Renal cortical epithelial cell (primary cell): ENCODE measurements around the gene LPXN. TPM values are rescaled to one million over a fixed set of nuclear protein-coding genes. Genes with fewer than 3 reads are reported as not detected.

Experiments
- DNase-seq: peaks from one replicate; pipeline ENCODE4 v3.0.0-alpha.2; 2011; ENCODE audit warnings: low read depth
- total RNA-seq: library from RNA; depleted of rRNA; stranded (reverse); fragments of >200 nt; gene quantifications from 2 replicates; pipeline ENCODE4 v1.2.3, GENCODE V29; 2014

The LPXN gene
- total RNA-seq = 4.1 and 14.1 TPM in 2 replicates

DNA sequence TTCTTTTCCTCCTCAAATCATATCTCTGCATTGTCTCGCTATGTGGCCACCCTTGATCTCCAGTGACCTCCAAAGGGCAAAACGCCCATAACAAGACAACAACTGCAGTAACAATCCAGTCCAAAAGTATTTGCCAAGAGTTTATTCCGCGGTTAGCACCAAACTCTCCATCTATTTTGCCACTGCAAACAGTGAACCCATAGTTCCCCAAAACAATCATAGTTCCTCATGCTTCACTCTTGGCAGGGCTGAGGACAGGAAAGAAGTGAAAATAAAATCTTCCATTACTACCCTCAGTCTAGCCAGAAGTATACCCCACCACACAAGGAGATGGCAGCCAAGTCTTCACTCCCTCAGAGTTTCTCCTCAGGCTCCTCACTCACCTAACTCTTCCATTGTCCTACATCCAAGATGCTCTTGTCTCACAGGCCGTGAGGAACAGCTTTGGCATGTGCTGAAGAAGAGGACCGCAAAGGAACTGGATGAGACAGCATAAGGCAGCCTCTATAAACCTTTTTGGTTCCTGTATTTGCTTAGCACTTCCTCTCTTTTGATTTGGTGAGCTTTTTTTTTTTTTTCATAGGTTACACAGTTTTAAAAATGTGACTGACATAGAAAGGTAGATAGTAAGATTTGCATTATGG lies at the start of gene LPXN:
Gene LPXN, minus strand, starts transcription at position 480 of the 644 bp plus-strand sequence. Its CDS starts 84 bp downstream, at position 396.
- no peak for DNase-seq

DNA sequence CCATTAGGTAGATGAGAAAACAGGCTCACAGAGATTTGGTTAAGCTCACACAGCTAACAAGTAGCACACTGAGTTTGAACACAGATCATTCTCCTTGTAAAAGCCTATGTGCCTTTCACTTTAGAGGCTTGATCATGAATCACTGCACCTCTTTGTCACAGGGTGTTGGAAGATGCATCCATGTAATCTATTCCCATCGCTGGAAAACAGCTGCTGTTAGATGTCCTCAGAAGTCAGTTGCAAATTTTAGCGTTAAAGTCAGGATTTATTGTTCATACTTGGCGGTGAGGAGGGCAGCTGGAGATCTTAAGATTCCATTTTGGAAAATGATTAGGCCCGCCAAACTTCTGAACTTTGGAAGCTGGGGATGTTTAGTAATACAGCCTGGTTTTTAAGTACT lies 49.4 kb upstream of the LPXN start:
- peak; percentile 38 for DNase-seq

DNA sequence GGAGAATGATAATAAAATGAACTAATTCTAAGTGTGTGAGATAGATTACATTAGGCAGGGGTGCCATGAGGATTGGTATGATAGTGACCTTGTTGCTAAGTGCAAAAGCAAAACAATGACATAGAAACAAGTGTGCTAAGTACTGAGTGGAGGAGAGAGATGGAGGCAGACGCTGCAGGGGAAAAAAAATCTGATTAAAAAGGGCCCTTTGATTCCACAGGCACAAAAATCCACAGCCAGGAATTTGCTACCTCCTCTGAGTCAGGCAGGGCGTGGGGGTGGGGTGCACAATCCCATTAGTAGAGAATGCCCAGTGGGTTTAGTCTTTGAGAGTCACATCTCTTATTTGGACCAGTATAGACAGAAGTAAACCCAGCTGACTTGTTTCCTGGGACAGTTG lies 46.7 kb upstream of the LPXN start, which contains the start of gene CNTF:
Gene CNTF, plus strand, starts transcription at position 322 of the 400 bp plus-strand sequence. CDS start 88 bp downstream, outside the sequence.
- peak; percentile 37 for DNase-seq

DNA sequence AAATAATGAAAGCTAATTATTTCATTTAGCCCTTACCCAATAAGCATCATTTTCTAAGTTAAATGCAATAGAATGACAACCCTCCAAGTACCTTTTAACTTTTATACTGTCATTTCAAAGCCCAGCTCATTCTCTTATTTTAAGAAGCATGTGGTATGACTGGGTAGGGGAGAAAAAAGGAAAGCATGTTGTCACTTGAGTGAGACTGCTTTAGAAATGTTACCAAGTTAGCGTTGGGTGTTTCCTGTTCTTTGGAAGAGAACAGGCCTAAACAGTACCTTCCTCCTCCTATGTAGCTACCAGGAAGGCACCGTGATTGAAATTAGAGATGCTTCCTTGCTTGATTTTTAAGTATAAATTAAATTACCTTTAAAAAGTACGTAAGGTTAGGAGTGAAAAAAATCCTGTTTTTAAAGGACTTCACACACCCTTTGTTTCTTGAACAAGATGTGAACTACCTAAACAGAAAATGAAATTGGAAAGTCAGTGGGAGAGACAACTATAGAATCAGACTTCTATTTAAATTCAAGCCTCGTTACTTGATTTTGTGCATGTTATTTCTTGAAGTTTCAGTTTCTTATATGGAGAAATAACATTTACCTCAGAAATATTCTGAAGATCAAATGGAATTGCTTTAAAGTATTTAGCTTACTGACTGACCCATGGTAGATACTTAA lies 46.1 kb upstream of the LPXN start:
- DNase-seq = no peak

DNA sequence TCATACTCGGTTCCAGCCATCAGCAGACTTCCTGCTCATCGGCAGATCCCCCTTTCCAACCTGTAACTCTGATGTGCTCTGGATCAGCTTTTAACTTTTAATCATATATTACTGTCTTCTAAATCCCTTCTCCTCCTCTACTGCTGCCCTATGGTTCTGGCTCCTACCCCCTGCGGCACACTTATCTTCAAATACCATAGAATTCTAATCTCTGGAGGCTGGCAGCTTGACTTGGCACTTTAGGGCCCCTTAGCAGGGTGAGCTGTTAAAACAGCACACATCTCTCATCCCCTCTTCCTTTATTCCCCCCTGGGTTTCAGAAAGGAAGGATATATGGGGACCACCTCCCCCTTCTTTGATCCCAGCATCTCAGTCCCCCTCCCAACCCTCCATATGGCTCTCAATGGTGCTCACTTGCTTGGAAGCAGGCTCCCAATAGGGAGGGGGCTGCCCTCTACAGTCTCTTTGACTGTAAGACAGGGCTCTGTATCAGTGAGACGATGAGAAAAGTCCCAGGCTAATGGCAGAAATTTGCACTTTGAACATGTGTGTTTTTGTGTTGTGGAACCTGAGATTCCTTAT lies 42.4 kb upstream of the LPXN start:
- no peak for DNase-seq

DNA sequence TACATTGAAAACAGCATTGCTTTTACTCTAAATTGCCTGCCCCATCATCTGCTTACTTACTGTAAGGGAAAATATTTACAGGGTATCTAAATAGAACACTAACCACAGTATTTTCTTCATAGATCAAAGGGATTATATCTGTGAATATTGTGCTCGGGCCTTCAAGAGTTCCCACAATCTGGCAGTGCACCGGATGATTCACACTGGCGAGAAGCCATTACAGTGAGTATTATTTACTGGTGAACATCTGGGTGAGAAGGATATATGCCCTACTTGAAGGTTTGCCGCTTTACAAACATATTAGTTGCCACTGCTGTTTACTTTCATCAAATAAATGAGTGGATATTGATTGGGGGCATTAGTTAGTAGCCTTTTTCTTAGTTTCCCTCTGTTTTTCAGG lies 40.9 kb upstream of the LPXN start:
- DNase-seq = peak; percentile 72

DNA sequence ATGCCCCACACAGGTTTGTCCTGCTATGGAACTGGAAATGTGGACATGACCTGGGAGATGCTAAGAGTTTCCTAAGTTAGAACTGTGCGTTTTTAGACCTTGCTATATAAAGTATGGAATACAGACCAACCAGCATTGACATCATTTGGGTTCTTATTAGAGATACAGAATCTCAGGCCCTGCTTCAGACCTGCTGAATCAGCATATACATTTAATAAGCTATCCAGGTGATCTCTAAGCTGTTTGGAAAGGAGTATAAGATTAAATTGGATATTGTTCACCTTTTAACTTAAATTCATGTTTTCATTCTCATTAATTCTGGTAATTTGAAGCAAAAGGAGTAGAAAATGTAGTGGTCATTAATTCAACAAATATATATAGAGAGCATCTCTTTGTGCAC lies 39.9 kb upstream of the LPXN start:
- DNase-seq = no peak

DNA sequence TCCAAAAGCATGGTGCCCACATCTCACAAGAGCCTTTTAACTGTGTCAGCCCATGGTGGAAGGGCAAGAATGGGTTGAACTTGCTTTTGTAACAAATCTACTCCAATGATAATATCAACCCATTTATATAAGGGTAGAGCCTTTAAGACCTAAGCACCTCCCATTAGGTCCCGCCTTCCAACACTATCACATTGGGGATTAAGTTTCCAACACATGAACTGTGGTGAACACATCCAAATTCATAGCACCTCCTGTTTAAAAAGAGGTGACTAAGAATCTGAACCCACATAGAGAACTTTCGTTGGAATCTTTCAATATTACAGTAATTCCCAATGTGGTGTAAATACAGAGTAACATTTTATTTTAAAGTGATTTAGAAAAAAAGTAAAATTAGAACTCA lies 37.6 kb upstream of the LPXN start:
- no peak for DNase-seq

DNA sequence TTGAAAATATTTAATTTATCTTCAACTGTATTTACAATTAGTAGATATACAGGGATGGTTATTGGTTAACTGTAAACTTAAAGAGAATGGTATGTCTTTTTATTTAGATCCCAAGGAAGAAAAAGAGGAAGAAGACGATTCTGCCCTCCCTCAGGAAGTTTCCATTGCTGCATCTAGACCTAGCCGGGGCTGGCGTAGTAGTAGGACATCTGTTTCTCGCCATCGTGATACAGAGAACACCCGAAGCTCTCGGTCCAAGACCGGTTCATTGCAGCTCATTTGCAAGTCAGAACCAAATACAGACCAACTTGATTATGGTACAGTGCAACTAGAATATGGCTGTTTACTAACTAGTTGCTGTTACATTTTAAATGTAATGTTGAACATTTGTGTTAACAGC lies 34.1 kb upstream of the LPXN start:
- no peak for DNase-seq

DNA sequence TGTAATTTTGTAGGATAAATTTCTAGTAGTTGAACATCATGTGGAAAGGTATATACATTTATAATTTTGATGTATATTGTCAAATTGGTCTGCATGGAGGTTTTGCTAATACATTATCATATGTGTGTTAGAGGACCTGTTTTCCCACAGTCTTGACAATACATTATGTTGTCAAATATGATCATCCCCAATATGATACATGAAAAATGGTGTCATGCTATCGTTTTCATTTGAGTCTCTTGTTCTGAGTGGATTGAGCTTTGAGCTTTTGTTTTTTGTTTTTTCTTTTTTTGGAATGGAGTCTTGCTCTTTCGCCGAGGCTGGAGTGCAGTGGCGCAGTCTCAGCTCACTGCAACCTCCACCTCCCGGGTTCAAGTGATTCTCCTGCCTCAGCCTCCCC lies 32.7 kb upstream of the LPXN start:
- DNase-seq = no peak

DNA sequence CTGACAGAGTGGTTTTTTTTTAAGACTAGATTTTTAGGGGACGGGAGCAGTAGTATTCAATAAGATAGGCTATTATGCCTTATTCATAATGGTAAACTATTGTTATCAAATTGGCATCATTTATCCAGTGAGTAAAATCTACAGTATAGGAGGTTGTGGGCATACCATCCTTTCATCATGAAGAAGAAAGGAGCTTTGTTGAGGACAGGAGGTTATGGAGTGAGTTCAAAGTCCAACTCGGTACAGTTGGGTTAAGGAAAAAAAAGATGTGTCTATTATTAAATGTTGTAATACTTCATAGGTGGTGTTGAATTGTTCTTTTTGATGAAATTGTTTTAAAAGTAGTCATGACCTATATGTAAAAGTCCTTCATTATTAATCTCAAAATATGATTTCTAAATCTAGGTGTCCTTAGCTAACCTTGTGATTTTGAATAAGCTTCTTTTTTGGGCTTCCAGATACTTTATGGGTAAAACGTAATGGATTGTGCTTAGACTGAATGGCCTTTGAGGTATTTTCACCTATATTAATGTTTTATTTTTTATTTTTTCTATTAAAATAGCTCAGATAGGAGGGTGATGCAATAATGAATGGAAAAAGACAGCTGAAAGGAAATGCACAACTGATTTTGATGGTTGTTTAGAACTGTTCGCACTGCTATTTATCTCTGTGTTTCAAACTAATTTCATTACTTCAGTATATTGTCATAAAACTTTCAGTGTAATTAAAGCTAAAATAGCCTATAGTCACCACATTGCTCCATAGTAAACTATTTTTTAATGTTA lies 31.5 kb upstream of the LPXN start:
- DNase-seq = no peak

DNA sequence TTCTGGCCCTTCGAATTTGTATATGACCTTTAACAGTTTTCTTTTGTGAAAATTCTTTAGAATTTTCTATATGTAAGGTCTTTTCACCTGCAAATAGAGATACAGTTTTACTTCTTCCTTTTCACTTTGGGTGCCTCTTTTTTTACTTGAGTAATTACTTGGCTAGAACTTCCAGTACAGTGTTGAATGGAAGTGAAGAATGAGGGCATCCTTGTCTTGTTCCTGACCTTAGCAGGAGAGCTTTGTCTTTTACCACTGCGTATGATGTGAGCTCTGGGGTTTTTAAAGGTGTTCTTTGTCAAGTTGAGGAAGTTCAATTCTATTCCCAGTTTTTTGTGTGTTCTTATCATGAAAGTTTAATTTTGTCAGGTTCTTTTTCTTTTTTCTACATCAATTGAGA lies 24.9 kb upstream of the LPXN start:
- no peak for DNase-seq

DNA sequence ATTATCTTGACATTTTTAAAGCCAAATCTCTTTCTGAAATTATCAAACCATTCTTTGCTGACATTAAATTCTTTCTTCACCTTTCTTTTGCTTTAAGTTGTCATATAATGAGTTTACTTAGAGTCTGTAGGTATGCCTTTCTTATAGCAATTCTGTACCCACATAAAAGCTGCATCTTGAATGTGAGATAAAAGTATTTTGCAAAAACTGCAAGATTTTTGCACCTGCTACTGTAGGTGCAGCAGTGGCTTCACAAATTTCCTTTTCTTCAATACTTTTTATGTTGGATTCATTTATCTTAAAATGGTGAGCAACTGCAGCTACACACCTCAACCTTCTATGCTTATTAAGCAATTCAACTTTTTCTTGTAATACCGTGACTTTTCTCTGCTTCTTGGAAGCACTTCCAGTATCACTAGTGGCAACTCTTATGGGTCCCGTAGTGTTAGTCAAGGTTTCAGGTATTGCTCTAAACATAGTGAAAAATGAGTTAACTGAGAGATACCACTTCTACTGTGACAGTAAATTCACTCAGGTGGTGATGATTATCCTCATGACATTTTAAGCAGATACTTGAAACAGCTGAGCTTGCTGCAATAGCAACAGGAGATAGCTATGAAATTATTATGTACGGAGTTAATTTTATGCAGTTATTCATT lies 22.0 kb upstream of the LPXN start:
- DNase-seq = no peak

DNA sequence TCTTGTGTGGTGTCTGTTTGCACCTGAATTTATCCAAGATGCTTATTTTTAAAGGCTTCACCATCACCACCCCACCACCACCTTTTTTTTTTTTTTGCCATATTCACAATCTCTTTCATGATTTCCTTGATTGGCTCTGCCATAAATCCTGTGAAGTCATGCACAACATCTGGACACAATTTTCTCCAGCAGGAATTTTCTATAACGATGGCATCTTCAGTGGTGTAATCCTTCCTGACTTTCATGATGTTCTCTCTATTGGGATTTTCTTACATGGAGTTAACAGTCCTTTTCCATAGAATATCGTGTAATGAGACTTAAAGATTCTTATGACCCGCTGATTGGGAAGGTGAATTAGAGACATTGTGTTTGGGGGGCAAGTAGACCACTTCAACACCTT lies 21.0 kb upstream of the LPXN start:
- DNase-seq = no peak

DNA sequence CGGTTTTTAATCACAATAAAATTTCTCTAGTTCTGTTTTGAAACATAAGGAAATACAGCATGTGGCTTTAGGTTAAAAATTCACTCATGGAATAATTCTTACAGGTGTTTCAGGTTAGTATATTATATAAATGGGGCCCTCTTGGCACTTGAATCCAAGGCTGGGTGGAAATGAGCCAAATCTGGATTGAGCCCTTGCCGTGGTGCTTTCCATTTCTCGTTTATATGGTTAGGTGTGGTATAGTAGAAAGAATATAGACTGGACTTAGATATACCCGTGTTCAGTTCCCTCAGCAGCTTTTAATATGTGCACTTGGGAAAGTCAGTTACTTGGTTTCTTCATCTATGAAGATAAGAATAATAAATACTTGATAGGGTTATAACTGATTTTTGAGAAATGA lies 19.2 kb upstream of the LPXN start:
- no peak for DNase-seq

DNA sequence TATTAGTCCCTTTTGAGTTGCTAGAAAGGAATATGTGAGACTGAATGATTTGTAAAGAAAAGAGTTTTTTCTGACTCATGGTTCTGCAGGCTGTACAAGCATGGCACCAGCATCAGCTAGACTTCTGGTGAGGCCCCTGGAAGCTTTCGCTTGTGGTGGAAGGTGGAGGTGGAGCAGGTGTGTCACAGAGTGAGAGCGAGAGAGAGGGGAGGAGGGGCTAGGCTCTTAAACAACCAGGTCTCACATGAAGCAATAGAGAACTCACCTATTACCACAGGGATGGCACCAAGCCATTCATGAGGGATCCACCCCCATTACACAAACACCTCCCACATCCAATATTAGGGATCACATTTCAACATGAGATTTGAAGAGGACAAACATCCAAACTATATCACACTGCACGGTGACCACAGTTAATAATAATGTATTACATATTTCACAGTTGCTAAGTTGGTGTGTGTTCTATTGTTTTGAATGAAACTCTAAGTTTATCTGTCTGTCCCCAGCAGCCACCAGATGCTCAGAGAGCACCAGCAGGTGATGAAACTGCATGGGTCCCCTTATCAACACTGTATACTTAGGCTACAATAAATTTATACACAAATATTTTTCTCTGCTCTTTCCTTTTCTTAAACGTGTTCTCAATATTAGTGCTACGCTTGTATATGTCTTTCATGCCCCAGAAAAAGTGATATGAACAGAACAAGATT lies 17.3 kb upstream of the LPXN start:
- no peak for DNase-seq

DNA sequence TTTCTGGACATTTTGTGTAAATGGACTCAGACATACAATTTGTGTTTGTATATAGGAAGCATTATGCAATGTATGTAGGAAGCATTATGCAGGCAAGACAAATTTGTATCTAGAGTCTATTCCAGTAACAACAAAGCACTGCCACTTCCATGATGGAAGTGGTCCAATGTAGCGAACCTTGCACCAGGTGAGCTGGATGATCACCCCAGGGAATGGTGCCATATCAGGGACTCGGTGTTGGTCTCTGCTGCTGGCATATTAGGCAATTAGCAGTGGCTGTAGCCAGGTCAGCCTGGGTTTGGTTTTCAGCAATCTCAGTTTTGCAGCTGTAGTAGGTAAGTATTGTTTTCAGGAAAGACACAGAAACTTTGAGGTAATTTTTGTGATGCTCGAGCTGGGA lies 16.0 kb upstream of the LPXN start:
- no peak for DNase-seq

DNA sequence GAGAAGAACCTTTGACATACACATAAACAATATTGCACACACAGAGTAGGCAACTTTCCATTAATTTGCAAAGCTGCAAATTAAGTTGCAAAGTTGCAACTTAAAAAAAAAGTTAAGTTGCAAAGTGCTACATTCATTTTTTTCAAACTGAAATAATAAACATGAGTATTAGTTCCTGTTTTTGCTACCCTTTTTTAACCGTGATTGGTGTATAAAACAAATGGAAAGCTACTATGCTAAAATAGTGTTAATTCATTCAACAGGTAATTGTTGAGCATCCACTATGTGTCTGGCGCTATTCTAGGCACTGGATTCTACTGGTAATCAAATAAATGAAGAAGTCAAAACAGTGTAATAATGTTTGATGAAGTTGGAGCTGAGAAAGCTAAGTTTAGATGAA lies 11.3 kb upstream of the LPXN start:
- DNase-seq = no peak

DNA sequence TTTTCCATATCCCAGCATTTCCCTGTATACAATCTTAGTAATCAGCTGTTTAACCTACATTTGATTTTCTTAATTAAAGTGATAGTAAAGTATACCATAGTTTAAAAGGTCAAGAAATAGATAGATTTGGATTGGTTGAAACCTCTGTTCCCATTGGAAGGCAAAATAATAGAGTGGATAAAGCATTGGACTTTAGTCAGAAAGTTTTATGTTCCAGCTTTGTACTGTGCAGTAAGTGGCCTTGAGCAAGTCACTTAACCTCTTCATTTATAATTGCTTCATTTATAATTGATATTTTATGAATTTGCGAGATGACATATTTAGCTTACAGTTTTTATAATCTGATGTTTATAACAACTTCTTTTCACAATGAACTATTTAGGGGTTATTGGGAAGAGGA lies 6.8 kb upstream of the LPXN start:
- no peak for DNase-seq

DNA sequence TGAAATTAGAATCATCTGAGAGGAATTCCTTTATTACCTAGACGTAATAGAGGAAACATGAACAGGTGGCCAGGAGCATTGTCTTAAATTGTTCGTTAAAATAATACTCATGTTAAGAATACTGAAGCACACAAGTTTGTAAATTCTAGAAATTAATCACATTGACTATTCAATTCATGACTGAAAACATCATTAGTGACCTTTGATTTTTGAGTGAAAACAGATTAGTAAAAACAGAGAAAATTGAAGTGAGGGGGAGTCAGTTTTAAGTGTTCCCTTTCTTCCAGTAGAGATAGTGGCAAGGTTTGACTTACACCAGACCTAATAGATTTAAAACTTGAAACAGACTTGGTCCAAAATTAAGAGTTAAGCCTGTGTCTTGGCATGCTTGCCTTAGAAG lies 4.7 kb upstream of the LPXN start:
- no peak for DNase-seq
